H9 (cell line): ENCODE measurements around the gene URB1. TPM values are rescaled to one million over a fixed set of nuclear protein-coding genes. Genes with fewer than 3 reads are reported as not detected.

Experiments used
- DNase-seq: peaks from one replicate; pipeline ENCODE4 v3.0.0-alpha.2; 2017
- H2AFZ ChIP-seq: one replicate; pipeline ENCODE4 v1.6.1; 2013; ENCODE audit warnings: mild to moderate bottlenecking, low read length, control low read depth, moderate library complexity
- H2AK5ac ChIP-seq: 2 replicates; pipeline ENCODE4 v1.6.1; 2013; ENCODE audit warnings: low read length, control low read depth, mixed read lengths; ENCODE audit not compliant: insufficient read length
- H2BK120ac ChIP-seq: one replicate; pipeline ENCODE4 v1.6.1; 2013; ENCODE audit warnings: low read depth, mild to moderate bottlenecking, low read length, control low read depth, inconsistent platforms; ENCODE audit not compliant: poor library complexity, severe bottlenecking
- H2BK12ac ChIP-seq: 2 replicates; pipeline ENCODE4 v1.6.1; 2013; ENCODE audit warnings: low read length, control low read depth, mixed read lengths, low read depth; ENCODE audit not compliant: insufficient read length
- H2BK15ac ChIP-seq: 2 replicates; pipeline ENCODE4 v1.6.1; 2013; ENCODE audit warnings: low read depth, low read length, control low read depth
- H2BK20ac ChIP-seq: one replicate; pipeline ENCODE4 v1.6.1; 2013; ENCODE audit warnings: low read depth, mild to moderate bottlenecking, low read length, control low read depth, inconsistent platforms; ENCODE audit not compliant: poor library complexity, severe bottlenecking
- H2BK5ac ChIP-seq: 2 replicates; pipeline ENCODE4 v1.6.1; 2013; ENCODE audit warnings: low read length, control low read depth, mixed read lengths; ENCODE audit not compliant: insufficient read length
- H3K14ac ChIP-seq: 2 replicates; pipeline ENCODE4 v1.6.1; 2013; ENCODE audit warnings: low read length, control low read depth; ENCODE audit not compliant: insufficient read depth
- H3K18ac ChIP-seq: 2 replicates; pipeline ENCODE4 v1.6.1; 2013; ENCODE audit warnings: low read depth, mild to moderate bottlenecking, mixed read lengths, low read length, control low read depth; ENCODE audit not compliant: insufficient read length
- H3K23ac ChIP-seq: 2 replicates; pipeline ENCODE4 v1.6.1; 2013; ENCODE audit warnings: low read length, control low read depth, mixed read lengths, low read depth; ENCODE audit not compliant: insufficient read length
- H3K23me2 ChIP-seq: 2 replicates; pipeline ENCODE4 v1.6.1; 2013; ENCODE audit warnings: low read depth, mild to moderate bottlenecking, mixed read lengths, low read length, control low read depth; ENCODE audit not compliant: insufficient read length, poor library complexity, severe bottlenecking
- H3K27ac ChIP-seq: 2 replicates; pipeline ENCODE4 v1.5.1; 2013; ENCODE audit warnings: low read length, control low read depth, mixed read lengths, low read depth; ENCODE audit not compliant: insufficient read length
- H3K27me3 ChIP-seq: 2 replicates; pipeline ENCODE4 v1.6.1; 2013; ENCODE audit warnings: low read length, control low read depth, inconsistent platforms; ENCODE audit not compliant: insufficient read depth
- H3K4ac ChIP-seq: 2 replicates; pipeline ENCODE4 v1.6.1; 2013; ENCODE audit warnings: low read depth, mild to moderate bottlenecking, control low read depth, inconsistent platforms, low read length, moderate library complexity
- H3K4me1 ChIP-seq: 2 replicates; pipeline ENCODE4 v1.6.1; 2013; ENCODE audit warnings: low read length, control low read depth, inconsistent platforms; ENCODE audit not compliant: insufficient read depth
- H3K4me2 ChIP-seq: 2 replicates; pipeline ENCODE4 v1.6.1; 2013; ENCODE audit warnings: low read length, control low read depth, mixed read lengths; ENCODE audit not compliant: insufficient read length, insufficient read depth
- H3K56ac ChIP-seq: 2 replicates; pipeline ENCODE4 v1.6.1; 2013; ENCODE audit warnings: low read depth, mild to moderate bottlenecking, mixed read lengths, low read length, control low read depth; ENCODE audit not compliant: insufficient read length
- H3K79me1 ChIP-seq: 2 replicates; pipeline ENCODE4 v1.6.1; 2013; ENCODE audit warnings: low read depth, mild to moderate bottlenecking, moderate library complexity, low read length, control low read depth, inconsistent platforms; ENCODE audit not compliant: insufficient read depth, poor library complexity, severe bottlenecking
- H3K79me2 ChIP-seq: 2 replicates; pipeline ENCODE4 v1.6.1; 2013; ENCODE audit warnings: low read length, control low read depth, inconsistent platforms; ENCODE audit not compliant: insufficient read depth
- H3K9ac ChIP-seq: 2 replicates; pipeline ENCODE4 v1.6.1; 2013; ENCODE audit warnings: low read length, control low read depth, mixed read lengths; ENCODE audit not compliant: insufficient read length; ENCODE audit errors: extremely low read depth
- H3K9me3 ChIP-seq: one replicate; pipeline ENCODE4 v1.6.1; 2013; ENCODE audit warnings: low read depth, low read length, inconsistent platforms; ENCODE audit not compliant: control insufficient read depth
- H3T11ph ChIP-seq: one replicate; pipeline ENCODE4 v1.6.1; 2013; ENCODE audit warnings: mild to moderate bottlenecking, low read length, control low read depth, inconsistent platforms
- H4K20me1 ChIP-seq: one replicate; pipeline ENCODE4 v1.6.1; 2013; ENCODE audit not compliant: control insufficient read depth, insufficient read length, insufficient read depth
- H4K5ac ChIP-seq: 2 replicates; pipeline ENCODE4 v1.6.1; 2013; ENCODE audit warnings: low read depth, mild to moderate bottlenecking, mixed read lengths, low read length, control low read depth; ENCODE audit not compliant: insufficient read length
- H4K8ac ChIP-seq: replicated peaks from 2 replicates; pipeline ENCODE4 v1.6.1; 2013; ENCODE audit warnings: low read length, control low read depth, mixed read lengths, low read depth; ENCODE audit not compliant: insufficient read length
- H4K91ac ChIP-seq: 2 replicates; pipeline ENCODE4 v1.6.1; 2013; ENCODE audit warnings: low read depth, mild to moderate bottlenecking, moderate library complexity, mixed read lengths, low read length, control low read depth; ENCODE audit not compliant: insufficient read length
- H3K27ac Mint-ChIP-seq, 3 experiments: 2 replicates in 2 of 3; 3 replicates in 1 of 3; pipeline ENCODE4 v1.8.0; 2020 to 2021; ENCODE audit warnings: mixed read lengths in 3 of 3, mild to moderate bottlenecking in 1 of 3, moderate library complexity in 1 of 3
- H3K27me3 Mint-ChIP-seq: 2 replicates; pipeline ENCODE4 v1.8.0; 2021; ENCODE audit warnings: low read depth, mild to moderate bottlenecking, moderate library complexity, mixed read lengths
- H3K36me3 Mint-ChIP-seq, 3 experiments: 2 replicates in 2 of 3; 3 replicates in 1 of 3; pipeline ENCODE4 v1.8.0; 2020 to 2021; ENCODE audit warnings: low read depth in 3 of 3, mixed read lengths in 3 of 3; ENCODE audit not compliant: insufficient read depth in 1 of 3
- H3K4me1 Mint-ChIP-seq, 2 experiments: 2 replicates each; pipeline ENCODE4 v1.8.0; 2020; ENCODE audit warnings: mixed read lengths in 2 of 2
- H3K4me3 Mint-ChIP-seq, 2 experiments: 2 replicates in 1 of 2; 3 replicates in 1 of 2; pipeline ENCODE4 v1.8.0; 2020 to 2021; ENCODE audit warnings: mild to moderate bottlenecking in 2 of 2, mixed read lengths in 2 of 2, moderate library complexity in 1 of 2
- H3K9me3 Mint-ChIP-seq, 2 experiments: 2 replicates in 1 of 2; 3 replicates in 1 of 2; pipeline ENCODE4 v1.8.0; 2020; ENCODE audit warnings: mild to moderate bottlenecking in 2 of 2, mixed read lengths in 2 of 2, moderate library complexity in 1 of 2
- CTCF ChIP-seq: fragments of 200-600 bp; sonication (generic); conservative IDR thresholded peaks from 3 replicates; pipeline ENCODE4 v1.8.0; 2021; ENCODE audit warnings: antibody characterized with exemption, mild to moderate bottlenecking
- WGBS: extraction: QIAGEN DNeasy Blood & Tissue Kit; methylation state at CpG from one replicate; pipeline ENCODE4 v1.1.7; 2013; ENCODE audit warnings: missing lambda C conversion rate, low lambda C conversion rate, mixed read lengths; ENCODE audit not compliant: insufficient read length; ENCODE audit errors: extremely low coverage; 5-methylcytosine and 5-hydroxymethylcytosine counted together
- total RNA-seq: library from RNA; stranded (reverse); gene quantifications from 2 replicates; pipeline ENCODE4 v1.2.1, GENCODE V29; 2021

Gene URB1
- total RNA-seq, 1 experiment from 2014 or later = 23.5 TPM

GRCh38 chr21:32322103-32322502 is 70.7 kb downstream of the URB1 start:
- Mint-ChIP-seq H3K27me3 (no peaks in the 10 kb centered on the region), H3K9me3 (no peaks in the 10 kb centered on the region), H3K4me1 (no peaks in the 10 kb centered on the region), H3K27ac (no peak overlapping the region), H3K36me3 (peaks cover 49 to 95% (median 94%) of the 10 kb centered on the region in 3 experiments), H3K4me3 (no peak overlapping the region)
- Histone ChIP-seq H4K91ac (no peak overlapping the region), H3K27me3 (no peaks in the 10 kb centered on the region), H3K9ac (no peak overlapping the region), H4K8ac (no peak overlapping the region), H3K18ac (no peak overlapping the region), H3K4me1 (no peaks in the 10 kb centered on the region), H3K79me1 (no peaks in the 10 kb centered on the region), H2BK20ac (no peak overlapping the region), H2AK5ac (no peak overlapping the region), H3K56ac (no peak overlapping the region), H4K20me1 (no peaks in the 10 kb centered on the region), H3T11ph (no peak overlapping the region), H3K4ac (no peak overlapping the region), H2BK12ac (no peak overlapping the region), H2BK5ac (no peak overlapping the region), H3K27ac (no peak overlapping the region), H2AFZ (no peak overlapping the region), H3K79me2 (no peaks in the 10 kb centered on the region), H2BK120ac (no peak overlapping the region), H3K9me3 (no peaks in the 10 kb centered on the region), H3K4me2 (no peak overlapping the region), H3K23me2 (no peaks in the 10 kb centered on the region), H2BK15ac (no peak overlapping the region), H3K14ac (no peak overlapping the region), H3K23ac (no peak overlapping the region), H4K5ac (no peak overlapping the region)
- DNase-seq = no peak
- TF ChIP-seq CTCF = no peak
- no CpG with 5 or more reads among the region's 12 CpGs for WGBS
